Iris pigment epithelial cell (primary cell): ENCODE results near the gene SYT13.

Experiments used
- DNase-seq: peaks from one replicate; pipeline ENCODE4 v3.0.0-alpha.2; 2011; ENCODE audit warnings: low read depth

The SYT13 gene

GRCh38 chr11:45285930-45286632 is at the start of gene SYT13:
Gene SYT13 (minus strand): TSS chr11:45286341. CDS start chr11:45286207, 134 bp downstream.
- no peak for DNase-seq

- no peak for DNase-seq
Measured at GRCh38 chr11:45335434-45335833, 49.3 kb upstream of the SYT13 start.

- DNase-seq, result no peak
Measured at GRCh38 chr11:45334836-45335235, 48.7 kb upstream of the SYT13 start.

GRCh38 chr11:45334410-45334809 is 48.3 kb upstream of the SYT13 start:
- no peak for DNase-seq

- peak; percentile 84 for DNase-seq
Measured at GRCh38 chr11:45333001-45333971, 47.1 kb upstream of the SYT13 start.

GRCh38 chr11:45332276-45332934 is 46.3 kb upstream of the SYT13 start:
- peak; percentile 32 for DNase-seq

- DNase-seq, result no peak
Measured at GRCh38 chr11:45331839-45332238, 45.7 kb upstream of the SYT13 start.

GRCh38 chr11:45328726-45329125 is 42.6 kb upstream of the SYT13 start:
- DNase-seq, result no peak

- DNase-seq, result no peak
Measured at GRCh38 chr11:45324459-45324858, 38.3 kb upstream of the SYT13 start.

GRCh38 chr11:45323601-45324249 is 37.6 kb upstream of the SYT13 start:
- DNase-seq, result no peak

- DNase-seq, result no peak
Measured at GRCh38 chr11:45322891-45323600, 36.9 kb upstream of the SYT13 start.

- no peak for DNase-seq
Measured at GRCh38 chr11:45322111-45322705, 36.1 kb upstream of the SYT13 start.

GRCh38 chr11:45321669-45322068 is 35.5 kb upstream of the SYT13 start:
- DNase-seq, result no peak

GRCh38 chr11:45321031-45321595 is 35.0 kb upstream of the SYT13 start:
- DNase-seq, result no peak

GRCh38 chr11:45320371-45320770 is 34.2 kb upstream of the SYT13 start:
- no peak for DNase-seq

GRCh38 chr11:45319077-45319476 is 32.9 kb upstream of the SYT13 start:
- no peak for DNase-seq

- no peak for DNase-seq
Measured at GRCh38 chr11:45318516-45318915, 32.4 kb upstream of the SYT13 start.

GRCh38 chr11:45316258-45316657 is 30.1 kb upstream of the SYT13 start:
- DNase-seq, result no peak

GRCh38 chr11:45314900-45315299 is 28.8 kb upstream of the SYT13 start:
- DNase-seq, result no peak

GRCh38 chr11:45313171-45313865 is 27.2 kb upstream of the SYT13 start:
- no peak for DNase-seq
